ENCODE data around the gene SUDS3.

SUDS3 gene

DNA sequence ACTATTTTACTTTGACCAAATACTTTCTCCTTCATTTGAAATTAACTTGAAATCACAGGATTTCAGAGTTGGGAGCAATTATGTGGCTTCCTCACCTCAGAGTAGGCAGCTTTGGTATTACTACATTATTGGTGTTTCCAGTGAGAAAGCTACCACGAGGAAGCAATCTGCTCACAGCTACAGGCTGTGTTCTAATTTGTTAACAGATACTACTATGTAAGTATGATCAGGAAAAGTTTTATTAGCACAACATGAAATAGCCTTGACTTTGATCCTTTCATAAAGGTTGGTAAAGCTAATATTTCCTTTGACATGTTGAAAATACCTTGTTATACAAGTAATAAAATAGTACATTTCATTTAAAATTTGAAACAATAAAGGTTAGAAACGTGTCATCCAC lies 34.3 kb upstream of the SUDS3 start:
- Histone ChIP-seq H3K4me1 (ENCODE audit: control insufficient read depth in 1 of 2, insufficient read depth in 1 of 2, low read depth in 1 of 2, low read length in 1 of 2) (peaks cover 7 to 10% of the 10 kb centered on the region in 2 experiments), H3K27ac (peak overlapping the region; percentile 24), H3K4me3 (ENCODE audit: low read depth in 1 of 2, low read length in 1 of 2) (no peak overlapping the region), H3K27me3 (no peaks in the 10 kb centered on the region), H3K9me3 (no peaks in the 10 kb centered on the region), H3K36me3 (no peaks in the 10 kb centered on the region)
- TF ChIP-seq CTCF (IDR thresholded peaks at IDR 0.05) = no peak

DNA sequence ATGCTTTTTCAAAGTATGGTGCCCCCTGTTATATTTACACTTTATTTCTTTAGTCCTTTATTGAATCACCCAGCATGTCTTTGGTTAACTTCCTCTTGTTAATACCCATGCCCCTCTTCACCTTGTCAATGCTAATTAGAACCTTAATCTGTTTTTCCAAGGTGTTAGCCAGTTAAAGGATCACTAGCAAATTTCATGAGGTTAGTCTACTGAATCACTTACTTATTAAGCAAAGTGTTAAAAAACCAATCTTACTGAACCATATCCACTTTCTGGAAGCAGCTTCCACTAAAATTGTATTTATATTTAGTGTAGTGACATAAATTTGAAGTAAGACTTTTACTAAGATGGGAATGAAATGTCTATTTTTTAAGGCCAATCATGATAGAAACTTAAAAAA lies 31.5 kb upstream of the SUDS3 start:
- no peak overlapping the region for H3K4me3 ChIP-seq (ENCODE audit: low read depth in 1 of 2, low read length in 1 of 2)
- no peaks in the 10 kb centered on the region for H3K36me3 ChIP-seq
- TF ChIP-seq CTCF (IDR thresholded peaks at IDR 0.05) = no peak
- no peaks in the 10 kb centered on the region for H3K27me3 ChIP-seq
- no peaks in the 10 kb centered on the region for H3K9me3 ChIP-seq
- peaks cover 12 to 18% of the 10 kb centered on the region in 2 experiments for H3K4me1 ChIP-seq (ENCODE audit: control insufficient read depth in 1 of 2, insufficient read depth in 1 of 2, low read depth in 1 of 2, low read length in 1 of 2)
- peak overlapping the region; percentile 40 for H3K27ac ChIP-seq

DNA sequence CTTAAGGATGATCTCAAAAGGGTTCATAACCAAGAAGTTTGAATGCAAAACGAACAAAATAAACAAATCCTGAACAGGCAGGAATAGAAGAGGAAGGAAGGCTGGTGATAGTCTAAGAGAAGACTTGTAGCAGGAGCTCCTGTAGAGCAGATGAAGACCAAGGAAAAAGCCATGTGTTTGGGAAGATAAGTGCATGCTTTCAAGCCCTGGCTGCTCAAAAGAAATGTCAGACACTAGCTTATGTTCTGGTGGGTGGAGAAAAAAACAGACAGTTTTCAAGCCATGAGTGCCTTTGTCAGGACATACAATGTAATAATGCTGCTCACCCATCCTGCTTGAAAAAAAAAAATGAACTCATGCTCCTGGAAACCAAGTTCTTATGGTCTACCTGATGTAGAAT lies 31.0 kb upstream of the SUDS3 start:
- Histone ChIP-seq H3K4me3 (ENCODE audit: low read depth in 1 of 2, low read length in 1 of 2) (no peak overlapping the region), H3K36me3 (no peaks in the 10 kb centered on the region), H3K4me1 (ENCODE audit: control insufficient read depth in 1 of 2, insufficient read depth in 1 of 2, low read depth in 1 of 2, low read length in 1 of 2) (peaks cover 12 to 18% of the 10 kb centered on the region in 2 experiments), H3K27me3 (no peaks in the 10 kb centered on the region), H3K27ac (peak overlapping the region; percentile 40), H3K9me3 (no peaks in the 10 kb centered on the region)
- TF ChIP-seq CTCF (IDR thresholded peaks at IDR 0.05) = no peak

DNA sequence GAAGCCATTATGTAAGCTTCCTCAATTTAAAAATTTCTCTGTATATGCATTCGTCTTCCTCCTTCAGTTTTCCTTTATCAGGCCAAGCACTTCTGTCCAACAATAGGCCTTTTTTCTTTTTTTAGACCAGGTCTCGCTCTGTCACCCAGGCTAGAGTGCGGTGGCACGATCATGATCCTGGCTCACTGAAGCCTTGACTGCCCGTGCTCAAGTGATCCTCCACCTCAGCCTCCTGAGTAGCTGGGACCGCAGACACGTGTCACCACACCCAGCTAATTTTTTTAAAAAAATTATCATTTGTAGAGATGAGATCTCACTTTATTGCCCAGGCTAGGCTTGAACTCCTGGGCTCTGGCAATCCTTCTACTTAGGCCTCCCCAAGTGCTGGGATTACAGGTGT lies 29.5 kb upstream of the SUDS3 start:
- Histone ChIP-seq H3K27ac (peak overlapping the region; percentile 52), H3K36me3 (no peaks in the 10 kb centered on the region), H3K27me3 (no peaks in the 10 kb centered on the region), H3K9me3 (no peaks in the 10 kb centered on the region), H3K4me3 (ENCODE audit: low read depth in 1 of 2, low read length in 1 of 2) (no peak overlapping the region), H3K4me1 (ENCODE audit: control insufficient read depth in 1 of 2, insufficient read depth in 1 of 2, low read depth in 1 of 2, low read length in 1 of 2) (peaks cover 12 to 18% of the 10 kb centered on the region in 2 experiments)
- no peak for TF ChIP-seq CTCF (IDR thresholded peaks at IDR 0.05)

DNA sequence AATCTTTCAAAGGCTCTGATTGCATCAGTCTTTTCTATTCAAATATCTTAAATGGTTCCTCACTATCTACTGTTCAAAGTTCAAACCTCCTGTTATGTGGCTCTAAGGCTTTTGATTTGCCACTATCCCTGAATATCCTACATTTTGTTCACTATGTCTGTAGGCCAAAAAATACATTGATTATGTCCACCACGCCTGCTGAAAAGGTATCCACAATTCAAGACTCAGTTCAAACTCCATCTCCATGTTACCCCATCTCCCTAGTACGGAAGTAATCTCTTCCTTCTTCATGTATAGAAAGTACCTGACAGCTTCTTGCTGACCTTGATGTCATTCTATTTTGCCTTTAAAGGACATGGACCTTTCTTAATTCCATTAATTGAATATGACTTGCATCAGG lies 28.4 kb upstream of the SUDS3 start:
- H3K36me3 ChIP-seq = no peaks in the 10 kb centered on the region
- no peaks in the 10 kb centered on the region for H3K9me3 ChIP-seq
- H3K4me3 ChIP-seq (ENCODE audit: low read depth in 1 of 2, low read length in 1 of 2) = no peak overlapping the region
- H3K4me1 ChIP-seq (ENCODE audit: control insufficient read depth in 1 of 2, insufficient read depth in 1 of 2, low read depth in 1 of 2, low read length in 1 of 2) = peaks cover 12 to 18% of the 10 kb centered on the region in 2 experiments
- H3K27me3 ChIP-seq = no peaks in the 10 kb centered on the region
- H3K27ac ChIP-seq = peak overlapping the region; percentile 52
- no peak for TF ChIP-seq CTCF (IDR thresholded peaks at IDR 0.05)

Data from neutrophil (primary cell).